A549 (cell line): ENCODE data around the gene MDGA2. TPM values are rescaled to one million over a fixed set of nuclear protein-coding genes. Genes with fewer than 3 reads are reported as not detected.

Experiments used
- ATAC-seq, 2 experiments: fragments of 200-7000 bp in 1 of 2; fragments of >200 bp in 1 of 2; cut with Nextera tagmentation in 1 of 2; cut with Tn5 transposase in 1 of 2; 3 replicates each; pipeline versions ENCODE4 v1.8.0 to v1.9.1; 2018 to 2020; ENCODE audit warnings: mild to moderate bottlenecking in 1 of 2, moderate library complexity in 1 of 2
- CTCF ChIA-PET: fragments of 300-600 bp; sonication (Branson Sonifier 250); formaldehyde crosslinking; extraction: SDS; loops from one replicate; lab custom pipeline; 2021; ENCODE audit warnings: antibody characterized with exemption, inconsistent platforms; lab: Yijun Ruan, JAX
- POLR2A ChIA-PET: fragments of 350-600 bp; formaldehyde crosslinking; extraction: SDS; loops from one replicate; lab custom pipeline; 2021; ENCODE audit warnings: antibody characterized with exemption, inconsistent platforms; lab: Yijun Ruan, JAX
- DNase-seq, 2 experiments: peaks; one replicate each; pipeline versions ENCODE4 v3.0.0 to v3.0.0-alpha.2; 2011 to 2016; ENCODE audit warnings: low read depth in 1 of 2, low spot score in 1 of 2
- FAIRE-seq: peaks from 2 replicates; lab custom pipeline; 2011; peaks lifted over from hg19 to GRCh38; lab: Jason Lieb, UNC
- H3K27ac ChIP-seq, 2 experiments: fragments of >200 bp; sonication (Bioruptor Twin); formaldehyde crosslinking; 3 replicates each; pipeline ENCODE4 v1.5.1; 2016 to 2017
- H3K4me1 ChIP-seq: fragments of >200 bp; sonication (Bioruptor Twin); formaldehyde crosslinking; 3 replicates; pipeline ENCODE4 v1.6.1; 2016
- H3K4me2 ChIP-seq: fragments of >200 bp; sonication (Bioruptor Twin); formaldehyde crosslinking; 3 replicates; pipeline ENCODE4 v1.6.1; 2016
- H3K4me3 ChIP-seq: fragments of >200 bp; sonication (Bioruptor Twin); formaldehyde crosslinking; 3 replicates; pipeline ENCODE4 v1.5.1; 2016
- H3K9me3 ChIP-seq: fragments of >200 bp; sonication (Bioruptor Twin); formaldehyde crosslinking; 3 replicates; pipeline ENCODE4 v1.6.1; 2016
- ATOH8 ChIP-seq: fragments of 250-450 bp; sonication (Bioruptor Pico); IDR thresholded peaks from 2 replicates; pipeline ENCODE4 v1.5.0; 2020; ENCODE audit warnings: low read depth, mild to moderate bottlenecking, moderate library complexity
- BHLHE40 ChIP-seq: IDR thresholded peaks from 2 replicates; pipeline ENCODE4 v1.6.1; 2012; ENCODE audit warnings: low read depth, low read length, inconsistent platforms
- CBX8 ChIP-seq: fragments of 200-600 bp; sonication (generic); IDR thresholded peaks from 2 replicates; pipeline ENCODE4 v1.6.1; 2016
- CTCF ChIP-seq: fragments of >200 bp; sonication (Bioruptor Twin); formaldehyde crosslinking; IDR thresholded peaks from 3 replicates; pipeline ENCODE4 v1.5.1; 2016
- E2F6 ChIP-seq: IDR thresholded peaks from 2 replicates; pipeline ENCODE4 v1.6.1; 2012; ENCODE audit warnings: low read depth, borderline replicate concordance
- ELK1 ChIP-seq: fragments of 150-350 bp; IDR thresholded peaks from 2 replicates; pipeline ENCODE4 v1.6.1; 2014; ENCODE audit warnings: low read depth, mild to moderate bottlenecking, low read length
- ESRRA ChIP-seq: fragments of 150-350 bp; IDR thresholded peaks from 2 replicates; pipeline ENCODE4 v1.6.1; 2014; ENCODE audit warnings: mild to moderate bottlenecking, low read length, borderline replicate concordance
- FOXS1 ChIP-seq: fragments of 250-450 bp; sonication (Bioruptor Pico); IDR thresholded peaks from 2 replicates; pipeline ENCODE4 v1.5.0; 2020; ENCODE audit warnings: mild to moderate bottlenecking, moderate library complexity
- HES2 ChIP-seq: fragments of >200 bp; sonication (Bioruptor Twin); formaldehyde crosslinking; IDR thresholded peaks from 2 replicates; pipeline ENCODE4 v1.6.1; 2016
- MAX ChIP-seq: IDR thresholded peaks from 2 replicates; pipeline ENCODE4 v1.6.1; 2012
- MAZ ChIP-seq: fragments of 150-350 bp; IDR thresholded peaks from 2 replicates; pipeline ENCODE4 v1.6.1; 2014; ENCODE audit warnings: antibody characterized with exemption, low read depth, low read length, borderline replicate concordance
- NPAS2 ChIP-seq: fragments of 250-450 bp; sonication (Bioruptor Pico); IDR thresholded peaks from 2 replicates; pipeline ENCODE4 v1.8.0; 2022; ENCODE audit warnings: mild to moderate bottlenecking, moderate library complexity, borderline replicate concordance
- PBX3 ChIP-seq: IDR thresholded peaks from 2 replicates; pipeline ENCODE4 v1.6.1; 2012
- POLR2AphosphoS2 ChIP-seq: conservative IDR thresholded peaks from 2 replicates; pipeline ENCODE4 v1.6.1; 2012; ENCODE audit warnings: low read length, improper control_type of control experiment, inconsistent platforms
- RAD21 ChIP-seq, 2 experiments: fragments of >200 bp in 1 of 2; sonication (Bioruptor Twin) in 1 of 2; formaldehyde crosslinking in 1 of 2; IDR thresholded peaks in 1 of 2; conservative IDR thresholded peaks in 1 of 2; 2 replicates in 1 of 2; 3 replicates in 1 of 2; pipeline ENCODE4 v1.6.1; 2012 to 2018; ENCODE audit warnings: inconsistent platforms in 1 of 2
- REST ChIP-seq: fragments of 200-600 bp; sonication (generic); IDR thresholded peaks from 2 replicates; pipeline ENCODE4 v1.6.1; 2016; ENCODE audit warnings: antibody characterized with exemption, mild to moderate bottlenecking, moderate library complexity
- RFX5 ChIP-seq: fragments of 450-650 bp; IDR thresholded peaks from 2 replicates; pipeline ENCODE4 v1.7.1; 2014; ENCODE audit warnings: antibody characterized with exemption, mild to moderate bottlenecking, moderate library complexity
- RNF2 ChIP-seq: fragments of 200-600 bp; sonication (generic); IDR thresholded peaks from 2 replicates; pipeline ENCODE4 v1.6.1; 2016; ENCODE audit warnings: low read depth, mild to moderate bottlenecking, antibody characterized with exemption, moderate library complexity, borderline replicate concordance
- WGBS: methylation state at CpG from one replicate; pipeline ENCODE4 v1.1.6; 2017; ENCODE audit errors: missing lambda C conversion rate; 5-methylcytosine and 5-hydroxymethylcytosine counted together
- polyA plus RNA-seq, 4 experiments: library from polyadenylated mRNA; depleted of rRNA in 3 of 4; stranded (reverse); fragments of >200 nt; fragmentation: RNase III in 1 of 4; extraction: RNeasy Plus Mini Kit Qiagen cat#74134 plus additional on column Dnase treatment in 1 of 4; gene quantifications; 2 replicates in 3 of 4; 3 replicates in 1 of 4; pipeline ENCODE4 v1.2.3, GENCODE V29; 2011 to 2017

The MDGA2 gene
- polyA plus RNA-seq, 2 of the 4 experiments (the other 2 are of a cell fraction), result 0.08 to 0.12 TPM

GRCh38 chr14:47543459-47543858, 131.9 kb downstream of the MDGA2 start:
- no peak for TF ChIP-seq CBX8
- H3K4me2 ChIP-seq, result no peak overlapping the region
- no peak overlapping the region for H3K27ac ChIP-seq
- ChIA-PET POLR2A (no interaction called here), CTCF (no interaction called here)
- ATAC-seq (no peak), DNase-seq (no peak), FAIRE-seq (no peak)
- no peaks in the 10 kb centered on the region for H3K9me3 ChIP-seq
- WGBS, result 0% methylated on average over 1 of the region's 1 CpG
- no peak overlapping the region for H3K4me3 ChIP-seq
- H3K4me1 ChIP-seq, result no peaks in the 10 kb centered on the region

- CTCF ChIA-PET, result no interaction called here
- no peak for ATAC-seq
- POLR2A ChIA-PET, result no interaction called here
- Histone ChIP-seq H3K4me2 (no peak overlapping the region), H3K9me3 (no peaks in the 10 kb centered on the region), H3K27ac (no peak overlapping the region), H3K4me1 (no peaks in the 10 kb centered on the region), H3K4me3 (no peak overlapping the region)
- FAIRE-seq, result no peak
- WGBS, result 12% methylated on average over 4 of the region's 4 CpGs
- DNase-seq, result no peak
- TF ChIP-seq RFX5, result no peak
- no peak for TF ChIP-seq ESRRA
- TF ChIP-seq RNF2, result no peak
- no peak for TF ChIP-seq PBX3
- no peak for TF ChIP-seq POLR2AphosphoS2
- TF ChIP-seq BHLHE40, result no peak
- TF ChIP-seq E2F6, result no peak
- TF ChIP-seq REST, result no peak
These were observed 133.7 kb downstream of the MDGA2 start for GRCh38 chr14:47541662-47542061.

- no peaks in the 10 kb centered on the region for H3K4me1 ChIP-seq
- FAIRE-seq, result no peak
- DNase-seq, result peak in 1 of 2 experiments; percentile 13
- no peak overlapping the region for H3K4me3 ChIP-seq
- POLR2A ChIA-PET, result no interaction called here
- H3K4me2 ChIP-seq, result no peak overlapping the region
- peak; percentile 30 to 39; a peak in 3 of 6 replicates for ATAC-seq
- no peaks in the 10 kb centered on the region for H3K9me3 ChIP-seq
- CTCF ChIA-PET, result interaction anchor here (0.9 kb wide), 1 partner anchor 26 kb away, joined by 3 read pairs; no protein-coding TSS in a partner anchor
- no peak overlapping the region for H3K27ac ChIP-seq
- 16% methylated on average over 1 of the region's 3 CpGs for WGBS
- TF ChIP-seq NPAS2 (CRISPR knock-in tag), result no peak
- no peak for TF ChIP-seq MAZ
- no peak for TF ChIP-seq HES2
- no peak for TF ChIP-seq FOXS1 (CRISPR knock-in tag)
- no peak for TF ChIP-seq ELK1
- TF ChIP-seq ATOH8, result no peak
- TF ChIP-seq RAD21 (conservative IDR thresholded peaks at IDR 0.05 in 1 of 2, IDR thresholded peaks at IDR 0.05 in 1 of 2), result peak in 1 of 2 experiments; percentile 38; a peak in 3 of 5 replicates
- TF ChIP-seq CTCF, result peak; percentile 19; the same call in 1 of the 3 replicates
- TF ChIP-seq POLR2AphosphoS2, result no peak
- TF ChIP-seq MAX, result no peak
- TF ChIP-seq REST, result no peak
These were observed 136.4 kb downstream of the MDGA2 start for GRCh38 chr14:47539031-47539461.
